NCI-H2196 treated with DMSO at 0.1 percent for 48 hours (cell line): Measurements from ENCODE around the gene PKP3.
"Not testable (repeated sequence)": the region's sequence is repeated elsewhere in the genome, so short reads cannot be mapped to it uniquely, and the experiment has no call there.

ENCODE experiments used
- DNase-seq: peaks from one replicate; lab custom pipeline; 2025; ENCODE audit not compliant: unreplicated experiment; lab: John Stamatoyannopoulos, UW

The PKP3 gene

GRCh38 chr11:393219-394033 is 583 bp upstream of the PKP3 start:
- no peak for DNase-seq

GRCh38 chr11:394858-395655 is 1.0 kb downstream of the PKP3 start:
- no peak for DNase-seq

- no peak for DNase-seq
Observed at GRCh38 chr11:395866-396265, 1.9 kb downstream of the PKP3 start.

- no peak for DNase-seq
Observed at GRCh38 chr11:396511-396947, 2.5 kb downstream of the PKP3 start.

- DNase-seq: no peak
Observed at GRCh38 chr11:396948-397548, 3.0 kb downstream of the PKP3 start.

- no peak for DNase-seq
Observed at GRCh38 chr11:398826-399225, 4.8 kb downstream of the PKP3 start.

DNA sequence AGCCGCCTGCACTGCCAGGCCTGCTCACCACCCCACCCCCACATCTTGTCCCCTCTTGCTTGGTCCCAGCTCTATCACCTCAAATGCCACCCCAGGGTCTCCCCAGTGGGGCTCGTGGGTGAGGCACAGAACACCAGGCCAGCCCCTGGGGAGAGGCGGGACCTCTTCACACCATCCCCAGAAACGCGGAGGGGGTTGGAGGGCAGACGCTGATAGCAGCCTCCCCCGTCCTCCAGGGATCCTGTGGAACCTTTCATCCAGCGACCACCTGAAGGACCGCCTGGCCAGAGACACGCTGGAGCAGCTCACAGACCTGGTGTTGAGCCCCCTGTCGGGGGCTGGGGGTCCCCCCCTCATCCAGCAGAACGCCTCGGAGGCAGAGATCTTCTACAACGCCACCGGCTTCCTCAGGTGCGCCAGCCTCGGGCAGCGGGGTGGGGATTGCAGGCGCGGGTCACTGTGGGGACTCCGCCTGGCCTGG is 5.8 kb downstream of the PKP3 start:
- DNase-seq: no peak

GRCh38 chr11:400241-400689 is 6.3 kb downstream of the PKP3 start:
- no peak for DNase-seq

DNA sequence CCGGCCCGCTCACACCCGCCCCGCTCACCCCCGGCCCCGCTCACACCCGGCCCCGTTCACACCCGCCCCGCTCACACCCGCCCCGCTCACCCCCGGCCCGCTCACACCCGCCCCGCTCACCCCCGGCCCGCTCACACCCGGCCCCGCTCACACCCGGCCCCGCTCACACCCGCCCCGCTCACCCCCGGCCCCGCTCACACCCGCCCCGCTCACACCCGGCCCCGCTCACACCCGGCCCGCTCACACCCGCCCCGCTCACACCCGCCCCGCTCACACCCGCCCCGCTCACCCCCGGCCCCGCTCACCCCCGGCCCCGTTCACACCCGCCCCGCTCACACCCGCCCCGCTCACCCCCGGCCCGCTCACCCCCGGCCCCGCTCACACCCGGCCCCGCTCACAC is 7.2 kb downstream of the PKP3 start:
- not testable (repeated sequence) for DNase-seq

DNA sequence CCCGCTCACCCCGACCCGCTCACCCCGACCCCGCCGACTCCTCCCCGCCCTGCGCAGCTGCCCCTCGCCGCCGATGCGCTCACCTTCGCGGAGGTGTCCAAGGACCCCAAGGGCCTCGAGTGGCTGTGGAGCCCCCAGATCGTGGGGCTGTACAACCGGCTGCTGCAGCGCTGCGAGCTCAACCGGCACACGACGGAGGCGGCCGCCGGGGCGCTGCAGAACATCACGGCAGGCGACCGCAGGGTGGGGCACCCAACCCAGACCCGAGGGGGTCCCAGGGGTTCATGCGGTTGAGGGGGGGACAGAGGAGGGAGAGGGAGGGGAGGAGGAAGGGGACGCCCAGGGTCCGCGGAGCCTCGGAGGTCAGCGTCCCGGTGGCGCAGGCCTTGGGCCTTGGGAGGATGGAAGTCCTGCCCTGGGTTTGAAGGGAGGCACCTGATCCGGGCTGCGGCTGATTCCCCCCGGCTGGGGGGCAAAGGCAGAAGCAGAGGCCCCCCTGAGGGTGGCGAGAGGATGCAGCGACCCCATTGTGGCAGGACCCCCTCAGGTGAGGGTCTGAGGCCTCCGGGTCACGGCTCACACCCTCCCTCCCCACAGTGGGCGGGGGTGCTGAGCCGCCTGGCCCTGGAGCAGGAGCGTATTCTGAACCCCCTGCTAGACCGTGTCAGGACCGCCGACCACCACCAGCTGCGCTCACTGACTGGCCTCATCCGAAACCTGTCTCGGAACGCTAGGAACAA is 9.2 kb downstream of the PKP3 start:
- no peak for DNase-seq

- no peak for DNase-seq
Observed at GRCh38 chr11:403761-404431, 9.9 kb downstream of the PKP3 start.

- no peak for DNase-seq
Observed at GRCh38 chr11:404551-405264, 10.7 kb downstream of the PKP3 start.

DNA sequence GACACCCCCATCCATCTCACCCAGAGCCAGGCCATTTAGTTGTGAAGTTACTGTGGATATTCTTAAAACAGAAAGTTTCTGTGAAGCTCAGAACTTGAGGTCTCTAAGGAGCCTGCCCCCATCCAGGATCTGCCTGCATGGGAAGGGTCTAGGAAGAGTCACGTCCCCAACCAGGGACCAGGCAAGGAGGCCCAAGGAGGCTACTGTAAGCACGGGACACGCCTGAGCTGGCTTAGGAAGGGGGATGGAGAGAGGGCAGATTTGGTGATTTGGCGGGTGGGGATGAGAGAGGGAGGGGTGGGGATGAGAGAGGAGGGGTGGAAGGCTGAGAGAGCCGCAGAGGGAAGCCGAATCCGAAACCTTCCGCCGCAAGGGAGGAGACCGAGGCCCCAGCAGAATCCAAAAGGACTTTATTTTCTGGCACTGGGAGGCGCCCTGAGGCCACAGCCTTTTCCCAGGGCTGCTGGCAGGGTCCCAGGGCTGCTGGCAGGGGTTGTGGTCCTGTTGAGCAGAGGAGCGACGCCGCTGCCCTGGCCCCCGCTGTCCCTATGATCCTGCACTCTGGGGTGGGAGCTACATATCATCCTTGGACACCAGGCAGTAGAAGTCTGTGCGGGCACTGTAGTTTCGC is 11.4 kb downstream of the PKP3 start:
- no peak for DNase-seq

- DNase-seq: no peak
Observed at GRCh38 chr11:405954-406795, 12.2 kb downstream of the PKP3 start.

DNA sequence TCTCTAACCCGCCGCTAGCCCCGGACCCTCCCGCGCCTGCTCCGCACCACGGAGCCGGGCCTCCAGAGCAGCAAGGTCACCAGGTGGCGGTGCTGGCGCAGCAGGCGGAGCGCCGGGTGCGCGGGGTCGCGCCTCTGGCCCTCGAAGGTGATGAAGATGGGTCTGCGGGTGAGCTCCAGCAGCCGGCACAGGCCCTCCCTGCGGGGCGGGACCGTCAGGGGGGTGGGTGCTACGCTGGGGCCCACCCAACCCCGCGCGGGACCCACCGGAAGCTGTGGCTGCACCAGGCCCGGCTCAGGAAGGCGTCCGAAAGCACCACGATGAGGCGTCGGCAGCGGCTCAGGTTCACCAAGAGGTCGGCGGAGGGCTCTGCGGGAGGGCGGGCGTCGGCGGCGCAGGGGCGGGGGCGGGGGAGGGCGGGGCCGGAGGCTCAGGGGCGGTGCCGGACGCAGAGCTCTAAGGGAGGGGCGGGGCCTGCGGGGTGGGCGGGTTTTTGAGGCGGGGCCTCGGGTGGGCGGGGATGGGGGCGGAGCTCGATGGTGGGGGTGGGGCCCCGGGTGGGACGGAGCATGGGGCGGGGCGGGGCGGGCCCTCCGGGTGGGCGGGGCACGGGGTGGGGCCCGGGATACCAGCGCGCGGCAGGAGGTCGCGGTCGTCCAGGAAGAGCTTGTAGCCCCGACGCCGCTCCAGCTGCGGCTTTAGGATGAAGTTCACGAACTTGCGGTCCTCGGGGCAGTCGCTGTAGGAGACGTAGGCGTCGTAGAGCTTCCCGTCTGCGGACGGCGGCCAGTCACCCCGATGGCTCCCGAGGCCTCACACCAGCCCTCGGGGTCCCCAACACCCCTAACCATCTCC is 13.0 kb downstream of the PKP3 start:
- peak; percentile 81 for DNase-seq

GRCh38 chr11:407651-408123 is 13.7 kb downstream of the PKP3 start:
- no peak for DNase-seq
